WTC11 (cell line): Measurements from ENCODE around the gene CIT. TPM values are rescaled to one million over a fixed set of nuclear protein-coding genes. Genes with fewer than 3 reads are reported as not detected.

ENCODE experiments used
- ATAC-seq: fragments of 200-7000 bp; cut with Tn5 transposase; 2 replicates; pipeline ENCODE4 v1.10.0; 2021; ENCODE audit warnings: mild to moderate bottlenecking, moderate library complexity
- CTCF ChIA-PET: fragments of 300-600 bp; sonication (Branson Sonifier 250); formaldehyde crosslinking; loops from one replicate; lab custom pipeline; 2021; ENCODE audit warnings: antibody characterized with exemption; lab: Charles Lee
- POLR2A ChIA-PET: fragments of 350-600 bp; sonication (Branson Sonifier 250); formaldehyde crosslinking; loops from one replicate; lab custom pipeline; 2021; ENCODE audit warnings: antibody characterized with exemption; lab: Charles Lee
- DNase-seq: peaks from one replicate; pipeline ENCODE4 v3.0.0; 2021; ENCODE audit warnings: low spot score
- H3K27ac Mint-ChIP-seq: 2 replicates; pipeline ENCODE4 v1.8.0; 2021; ENCODE audit warnings: mixed read lengths
- H3K27me3 Mint-ChIP-seq: 2 replicates; pipeline ENCODE4 v1.8.0; 2021; ENCODE audit warnings: low read depth, mild to moderate bottlenecking, moderate library complexity, mixed read lengths
- H3K36me3 Mint-ChIP-seq: 2 replicates; pipeline ENCODE4 v1.8.0; 2021; ENCODE audit warnings: mixed read lengths
- H3K4me1 Mint-ChIP-seq: 2 replicates; pipeline ENCODE4 v1.8.0; 2022; ENCODE audit warnings: mixed read lengths
- H3K4me3 Mint-ChIP-seq: 2 replicates; pipeline ENCODE4 v1.8.0; 2021; ENCODE audit warnings: mild to moderate bottlenecking, moderate library complexity, mixed read lengths
- H3K9me3 Mint-ChIP-seq: 2 replicates; pipeline ENCODE4 v1.8.0; 2021; ENCODE audit warnings: mixed read lengths
- ARID4B ChIP-seq: sonication (generic); formaldehyde crosslinking; IDR thresholded peaks from 2 replicates; pipeline ENCODE4 v1.8.0; 2023; ENCODE audit warnings: missing genetic modification reagents, mild to moderate bottlenecking, borderline replicate concordance
- EMX1 ChIP-seq: fragments of 250-450 bp; sonication (Bioruptor Pico); IDR thresholded peaks from 2 replicates; pipeline ENCODE4 v1.8.0; 2021; ENCODE audit warnings: mild to moderate bottlenecking
- HMGA2 ChIP-seq: fragments of 250-450 bp; sonication (Bioruptor Pico); IDR thresholded peaks from 2 replicates; pipeline ENCODE4 v1.4.0; 2021; ENCODE audit warnings: mild to moderate bottlenecking, moderate library complexity
- KAT7 ChIP-seq: sonication (generic); formaldehyde crosslinking; IDR thresholded peaks from 2 replicates; pipeline ENCODE4 v1.8.1; 2023; ENCODE audit warnings: missing genetic modification reagents, mild to moderate bottlenecking, borderline replicate concordance
- MXD4 ChIP-seq: fragments of 250-450 bp; sonication (Bioruptor Pico); IDR thresholded peaks from 2 replicates; pipeline ENCODE4 v1.8.0; 2021; ENCODE audit warnings: mild to moderate bottlenecking, moderate library complexity, borderline replicate concordance
- NFYB ChIP-seq: sonication (generic); formaldehyde crosslinking; conservative IDR thresholded peaks from 2 replicates; pipeline ENCODE4 v1.8.0; 2022; ENCODE audit warnings: low read depth, missing genetic modification reagents
- NR1H2 ChIP-seq: sonication (generic); formaldehyde crosslinking; IDR thresholded peaks from 2 replicates; pipeline ENCODE4 v1.9.0; 2021; ENCODE audit warnings: mild to moderate bottlenecking, moderate library complexity, missing genetic modification reagents
- USF1 ChIP-seq: sonication (generic); formaldehyde crosslinking; IDR thresholded peaks from 2 replicates; pipeline ENCODE4 v1.8.0; 2022; ENCODE audit warnings: mild to moderate bottlenecking, missing genetic modification reagents
- ZBTB21 ChIP-seq: sonication (generic); formaldehyde crosslinking; IDR thresholded peaks from 2 replicates; pipeline ENCODE4 v1.8.1; 2023; ENCODE audit warnings: mild to moderate bottlenecking, missing genetic modification reagents, borderline replicate concordance
- ZNF219 ChIP-seq: sonication (generic); formaldehyde crosslinking; IDR thresholded peaks from 2 replicates; pipeline ENCODE4 v1.8.0; 2023; ENCODE audit warnings: missing genetic modification reagents, mild to moderate bottlenecking, borderline replicate concordance
- ZNF232 ChIP-seq: sonication (generic); formaldehyde crosslinking; IDR thresholded peaks from 2 replicates; pipeline ENCODE4 v1.8.0; 2022; ENCODE audit warnings: mild to moderate bottlenecking, missing genetic modification reagents
- ZNF425 ChIP-seq: fragments of 250-450 bp; sonication (Bioruptor Pico); conservative IDR thresholded peaks from 2 replicates; pipeline ENCODE4 v1.9.0; 2021; ENCODE audit warnings: mild to moderate bottlenecking
- total RNA-seq: library from RNA; stranded (reverse); gene quantifications from 3 replicates; pipeline ENCODE4 v1.2.3, GENCODE V29; 2021
- TF ChIP-seq, protein P1 (sequence below): fragments of 250-450 bp; sonication (Bioruptor Pico); IDR thresholded peaks from 2 replicates; pipeline ENCODE4 v1.8.0; 2021; ENCODE audit warnings: mild to moderate bottlenecking
- TF ChIP-seq, protein P2 (sequence below): fragments of 250-450 bp; sonication (Bioruptor Pico); IDR thresholded peaks from 2 replicates; pipeline ENCODE4 v1.9.0; 2021; ENCODE audit warnings: mild to moderate bottlenecking, borderline replicate concordance

The CIT gene
- total RNA-seq, 1 experiment from 2014 or later: 65.4 TPM

DNA sequence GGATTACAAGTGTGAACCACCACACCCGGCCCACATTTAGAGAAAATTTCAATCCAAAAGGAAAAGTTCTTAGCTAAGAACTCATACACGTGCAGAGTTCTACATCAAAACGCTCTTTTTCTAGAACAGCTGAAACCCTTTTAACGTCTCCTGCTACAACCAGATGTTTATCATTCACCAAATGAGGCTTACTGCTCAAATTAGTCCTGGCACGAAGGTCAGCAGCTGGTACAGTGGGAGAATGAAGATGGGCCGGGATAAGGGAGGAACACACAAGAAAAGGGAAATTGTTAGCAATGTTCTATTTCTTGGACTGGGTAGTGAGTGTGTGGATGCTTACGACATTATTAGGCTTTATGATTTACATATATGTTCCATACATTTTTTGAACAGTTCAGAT, 171.9 kb downstream of the CIT start (continued):
- TF ChIP-seq, protein P1, sequence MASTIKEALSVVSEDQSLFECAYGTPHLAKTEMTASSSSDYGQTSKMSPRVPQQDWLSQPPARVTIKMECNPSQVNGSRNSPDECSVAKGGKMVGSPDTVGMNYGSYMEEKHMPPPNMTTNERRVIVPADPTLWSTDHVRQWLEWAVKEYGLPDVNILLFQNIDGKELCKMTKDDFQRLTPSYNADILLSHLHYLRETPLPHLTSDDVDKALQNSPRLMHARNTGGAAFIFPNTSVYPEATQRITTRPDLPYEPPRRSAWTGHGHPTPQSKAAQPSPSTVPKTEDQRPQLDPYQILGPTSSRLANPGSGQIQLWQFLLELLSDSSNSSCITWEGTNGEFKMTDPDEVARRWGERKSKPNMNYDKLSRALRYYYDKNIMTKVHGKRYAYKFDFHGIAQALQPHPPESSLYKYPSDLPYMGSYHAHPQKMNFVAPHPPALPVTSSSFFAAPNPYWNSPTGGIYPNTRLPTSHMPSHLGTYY (CRISPR knock-in tag): no peak

- Mint-ChIP-seq H3K4me3 (no peak overlapping the region), H3K27me3 (no peaks in the 10 kb centered on the region), H3K9me3 (peaks cover 5% of the 10 kb centered on the region), H3K36me3 (peaks cover 68% of the 10 kb centered on the region), H3K27ac (no peak overlapping the region), H3K4me1 (peaks cover 7% of the 10 kb centered on the region)
- no peak for ATAC-seq
- TF ChIP-seq HMGA2 (CRISPR knock-in tag) (no peak), ZNF232 (CRISPR knock-in tag) (no peak), NFYB (CRISPR knock-in tag) (no peak), EMX1 (CRISPR knock-in tag) (no peak), ZNF425 (CRISPR knock-in tag) (no peak), NR1H2 (CRISPR knock-in tag) (no peak), ZNF219 (CRISPR knock-in tag) (no peak), ZBTB21 (CRISPR knock-in tag) (no peak), ARID4B (CRISPR knock-in tag) (no peak), MXD4 (no peak), KAT7 (CRISPR knock-in tag) (no peak), USF1 (CRISPR knock-in tag) (no peak)
- TF ChIP-seq, protein P2, sequence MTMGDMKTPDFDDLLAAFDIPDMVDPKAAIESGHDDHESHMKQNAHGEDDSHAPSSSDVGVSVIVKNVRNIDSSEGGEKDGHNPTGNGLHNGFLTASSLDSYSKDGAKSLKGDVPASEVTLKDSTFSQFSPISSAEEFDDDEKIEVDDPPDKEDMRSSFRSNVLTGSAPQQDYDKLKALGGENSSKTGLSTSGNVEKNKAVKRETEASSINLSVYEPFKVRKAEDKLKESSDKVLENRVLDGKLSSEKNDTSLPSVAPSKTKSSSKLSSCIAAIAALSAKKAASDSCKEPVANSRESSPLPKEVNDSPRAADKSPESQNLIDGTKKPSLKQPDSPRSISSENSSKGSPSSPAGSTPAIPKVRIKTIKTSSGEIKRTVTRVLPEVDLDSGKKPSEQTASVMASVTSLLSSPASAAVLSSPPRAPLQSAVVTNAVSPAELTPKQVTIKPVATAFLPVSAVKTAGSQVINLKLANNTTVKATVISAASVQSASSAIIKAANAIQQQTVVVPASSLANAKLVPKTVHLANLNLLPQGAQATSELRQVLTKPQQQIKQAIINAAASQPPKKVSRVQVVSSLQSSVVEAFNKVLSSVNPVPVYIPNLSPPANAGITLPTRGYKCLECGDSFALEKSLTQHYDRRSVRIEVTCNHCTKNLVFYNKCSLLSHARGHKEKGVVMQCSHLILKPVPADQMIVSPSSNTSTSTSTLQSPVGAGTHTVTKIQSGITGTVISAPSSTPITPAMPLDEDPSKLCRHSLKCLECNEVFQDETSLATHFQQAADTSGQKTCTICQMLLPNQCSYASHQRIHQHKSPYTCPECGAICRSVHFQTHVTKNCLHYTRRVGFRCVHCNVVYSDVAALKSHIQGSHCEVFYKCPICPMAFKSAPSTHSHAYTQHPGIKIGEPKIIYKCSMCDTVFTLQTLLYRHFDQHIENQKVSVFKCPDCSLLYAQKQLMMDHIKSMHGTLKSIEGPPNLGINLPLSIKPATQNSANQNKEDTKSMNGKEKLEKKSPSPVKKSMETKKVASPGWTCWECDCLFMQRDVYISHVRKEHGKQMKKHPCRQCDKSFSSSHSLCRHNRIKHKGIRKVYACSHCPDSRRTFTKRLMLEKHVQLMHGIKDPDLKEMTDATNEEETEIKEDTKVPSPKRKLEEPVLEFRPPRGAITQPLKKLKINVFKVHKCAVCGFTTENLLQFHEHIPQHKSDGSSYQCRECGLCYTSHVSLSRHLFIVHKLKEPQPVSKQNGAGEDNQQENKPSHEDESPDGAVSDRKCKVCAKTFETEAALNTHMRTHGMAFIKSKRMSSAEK: no peak
- ChIA-PET CTCF (interaction anchor here (1.0 kb wide), 1 partner anchor 9 kb away, joined by 4 read pairs; no protein-coding TSS in a partner anchor), POLR2A (no interaction called here)
- no peak for DNase-seq
These were observed 172.9 kb downstream of the CIT start for GRCh38 chr12:119704065-119704747.
